ENCODE measurements around the gene WDR88. TPM values are rescaled to one million over a fixed set of nuclear protein-coding genes. Genes with fewer than 3 reads are reported as not detected.

The WDR88 gene
- total and polyA plus RNA-seq, 2 of the 13 experiments (the other 11 are each of a cell fraction or from before 2014, with no cell fraction given) = not detected

- TF ChIP-seq MYPOP (CRISPR knock-in tag; IDR thresholded peaks at IDR 0.05) (no peak), SYNCRIP (IDR thresholded peaks at IDR 0.05; ENCODE audit: insufficient read depth, low read depth, low read length) (no peak), ZNF564 (CRISPR knock-in tag; IDR thresholded peaks at IDR 0.05) (no peak), ERF (CRISPR knock-in tag; IDR thresholded peaks at IDR 0.05) (peak; percentile 45; the same call in 1 of the 2 replicates), RCOR2 (CRISPR knock-in tag; IDR thresholded peaks at IDR 0.05) (peak; percentile 48; the same call in 1 of the 2 replicates), ZNF326 (CRISPR knock-in tag; IDR thresholded peaks at IDR 0.05; ENCODE audit: borderline replicate concordance) (no peak), EHMT2 (IDR thresholded peaks at IDR 0.05; ENCODE audit: borderline replicate concordance, low read depth, low read length) (no peak), NFIC (IDR thresholded peaks at IDR 0.05; ENCODE audit: low read length) (peak; percentile 79), KLF16 (CRISPR knock-in tag; IDR thresholded peaks at IDR 0.05) (0 out of 4 replicates have a peak, but pooled peaks of 1 of the 2 experiments have one; percentile 30), SP1 (IDR thresholded peaks at IDR 0.05) (no peak), SP1 (CRISPR knock-in tag; IDR thresholded peaks at IDR 0.05) (no peak), ZNF234 (CRISPR knock-in tag; conservative IDR thresholded peaks at IDR 0.05) (no peak), NFATC3 (CRISPR knock-in tag; IDR thresholded peaks at IDR 0.05) (no peak), E2F5 (CRISPR knock-in tag; conservative IDR thresholded peaks at IDR 0.05) (no peak), SKI (IDR thresholded peaks at IDR 0.05; ENCODE audit: partially characterized antibody) (peak; percentile 88), JDP2 (CRISPR knock-in tag; IDR thresholded peaks at IDR 0.05; ENCODE audit: borderline replicate concordance) (no peak; the same call in 1 of the 2 replicates), ZBTB14 (CRISPR knock-in tag; IDR thresholded peaks at IDR 0.05) (no peak), ZNF670 (CRISPR knock-in tag; IDR thresholded peaks at IDR 0.05; ENCODE audit: borderline replicate concordance) (no peak), RFX3 (CRISPR knock-in tag; IDR thresholded peaks at IDR 0.05) (no peak), ZBTB7A (CRISPR knock-in tag; IDR thresholded peaks at IDR 0.05) (no peak), ZNF430 (CRISPR knock-in tag; IDR thresholded peaks at IDR 0.05) (no peak), TBL1XR1 (IDR thresholded peaks at IDR 0.05; ENCODE audit: borderline replicate concordance, low read length, partially characterized antibody) (peak; percentile 95), ZBTB39 (CRISPR knock-in tag; IDR thresholded peaks at IDR 0.05) (no peak), JUNB (CRISPR knock-in tag; IDR thresholded peaks at IDR 0.05; ENCODE audit: borderline replicate concordance) (no peak), ZNF777 (CRISPR knock-in tag; IDR thresholded peaks at IDR 0.05) (no peak), ZNF747 (CRISPR knock-in tag; IDR thresholded peaks at IDR 0.05; ENCODE audit: borderline replicate concordance) (no peak), KAT8 (CRISPR knock-in tag; IDR thresholded peaks at IDR 0.05) (peak; percentile 42; the same call in 1 of the 2 replicates), KLF9 (CRISPR knock-in tag; IDR thresholded peaks at IDR 0.05; ENCODE audit: low read depth) (no peak), ZNF207 (IDR thresholded peaks at IDR 0.05; ENCODE audit: borderline replicate concordance) (no peak)
These were observed 33.8 kb upstream of the WDR88 start (continued) for GRCh38 chr19:33098055-33098534.
